IPS-20b (cell line): ENCODE measurements around the gene PPT1.

Experiments used
- H3K27ac ChIP-seq: one replicate; pipeline ENCODE4 v1.5.1; 2013; ENCODE audit warnings: low read length
- H3K27me3 ChIP-seq: 2 replicates; pipeline ENCODE4 v1.6.1; 2013; ENCODE audit warnings: mild to moderate bottlenecking, low read length, inconsistent platforms; ENCODE audit not compliant: insufficient read depth
- H3K36me3 ChIP-seq: 2 replicates; pipeline ENCODE4 v1.6.1; 2013; ENCODE audit warnings: low read depth, mild to moderate bottlenecking, inconsistent platforms, low read length, moderate library complexity; ENCODE audit not compliant: insufficient read depth
- H3K4me1 ChIP-seq: 2 replicates; pipeline ENCODE4 v1.6.1; 2013; ENCODE audit warnings: mild to moderate bottlenecking, control low read depth, inconsistent platforms, low read length, moderate library complexity; ENCODE audit not compliant: insufficient read depth
- H3K4me3 ChIP-seq: 2 replicates; pipeline ENCODE4 v1.5.1; 2013; ENCODE audit warnings: mild to moderate bottlenecking, low read length, inconsistent platforms
- H3K9ac ChIP-seq: 2 replicates; pipeline ENCODE4 v1.6.1; 2013; ENCODE audit warnings: low read depth, mild to moderate bottlenecking, inconsistent platforms, low read length, moderate library complexity
- H3K9me3 ChIP-seq: 2 replicates; pipeline ENCODE4 v1.6.1; 2013; ENCODE audit warnings: mild to moderate bottlenecking, low read depth, low read length, inconsistent platforms; ENCODE audit not compliant: insufficient read depth

PPT1 gene

DNA sequence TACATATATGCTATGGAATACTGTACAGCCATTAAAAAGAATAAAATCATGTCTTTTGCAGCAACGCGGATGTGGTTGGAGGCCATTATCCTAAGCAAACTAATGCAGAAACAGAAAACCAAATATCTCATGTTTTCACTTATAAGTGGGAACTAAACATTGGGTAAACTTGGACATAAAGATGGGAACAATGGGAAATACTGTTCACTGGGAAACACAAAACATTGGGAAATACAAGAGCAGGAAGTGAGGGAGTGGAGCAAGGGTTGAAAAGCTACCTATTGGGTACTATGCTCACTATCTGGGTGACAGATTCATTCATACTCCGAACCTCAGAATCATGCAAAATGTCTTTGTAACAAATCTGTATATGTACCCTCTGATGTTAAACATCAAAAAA is 17.3 kb upstream of the PPT1 start:
- H3K27ac ChIP-seq: no peak overlapping the region
- H3K4me1 ChIP-seq: no peaks in the 10 kb centered on the region
- H3K9ac ChIP-seq: no peak overlapping the region
- peaks cover 6% of the 10 kb centered on the region; the same call in 1 of the 2 replicates for H3K9me3 ChIP-seq
- no peaks in the 10 kb centered on the region for H3K36me3 ChIP-seq
- H3K4me3 ChIP-seq: no peak overlapping the region
- H3K27me3 ChIP-seq: peaks cover 4% of the 10 kb centered on the region; the same call in 1 of the 2 replicates

DNA sequence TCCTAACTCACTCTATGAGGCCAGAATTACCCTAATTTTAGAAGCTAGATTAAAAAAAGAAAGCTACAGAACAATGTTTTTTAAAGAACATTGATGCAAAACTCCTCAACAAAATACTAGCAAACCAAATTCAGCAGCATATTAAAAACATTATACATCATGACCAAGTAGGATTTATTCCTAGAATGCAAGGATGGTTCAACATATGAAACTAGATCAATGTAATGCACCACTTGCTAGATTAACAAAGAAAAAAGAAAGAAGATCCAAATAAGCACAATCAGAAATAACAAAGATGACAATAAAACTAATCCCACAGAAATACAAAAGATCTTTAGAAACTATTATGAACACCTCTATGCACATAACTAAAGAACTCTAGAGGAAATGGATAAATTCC is 13.3 kb upstream of the PPT1 start:
- Histone ChIP-seq H3K4me3 (no peak overlapping the region), H3K27ac (no peak overlapping the region), H3K36me3 (no peaks in the 10 kb centered on the region), H3K9me3 (peaks cover 6% of the 10 kb centered on the region; the same call in 1 of the 2 replicates), H3K9ac (no peak overlapping the region), H3K4me1 (peaks cover 2% of the 10 kb centered on the region; the same call in 1 of the 2 replicates), H3K27me3 (no peaks in the 10 kb centered on the region)

DNA sequence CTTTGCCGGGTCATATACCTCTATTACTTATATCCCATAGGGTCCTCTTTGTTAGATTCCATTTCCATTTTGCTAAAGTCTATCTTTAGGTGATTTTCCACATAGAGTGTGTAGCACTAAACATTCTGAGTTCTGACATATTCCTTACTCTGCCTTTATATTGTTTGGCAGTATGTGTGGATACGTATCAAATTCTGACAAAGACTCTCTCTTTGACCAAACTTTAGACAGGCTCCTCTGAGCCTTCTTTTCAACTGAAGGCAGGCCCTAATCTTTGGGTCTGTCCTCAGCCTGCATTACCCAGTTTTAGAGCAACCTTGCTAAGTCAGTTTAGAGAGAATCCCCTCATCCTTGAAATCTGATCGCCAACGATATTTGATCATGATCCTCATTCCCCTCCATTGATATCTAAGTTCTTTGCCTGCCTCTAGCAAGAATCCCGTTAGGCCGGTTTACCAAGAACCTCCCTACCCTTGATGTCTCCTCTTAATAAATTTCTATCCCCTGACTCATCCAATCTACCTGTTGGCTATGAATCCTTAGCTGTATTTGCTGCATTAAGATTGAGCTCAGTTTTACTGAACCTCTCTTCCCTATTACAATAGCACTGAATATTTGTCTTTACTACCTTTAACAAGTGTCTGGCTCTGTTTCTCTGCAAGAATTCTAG is 10.4 kb upstream of the PPT1 start:
- Histone ChIP-seq H3K27me3 (no peaks in the 10 kb centered on the region), H3K4me1 (peaks cover 2% of the 10 kb centered on the region; the same call in 1 of the 2 replicates), H3K9ac (no peak overlapping the region), H3K9me3 (peaks cover 6% of the 10 kb centered on the region; the same call in 1 of the 2 replicates), H3K27ac (no peak overlapping the region), H3K4me3 (no peak overlapping the region), H3K36me3 (no peaks in the 10 kb centered on the region)

DNA sequence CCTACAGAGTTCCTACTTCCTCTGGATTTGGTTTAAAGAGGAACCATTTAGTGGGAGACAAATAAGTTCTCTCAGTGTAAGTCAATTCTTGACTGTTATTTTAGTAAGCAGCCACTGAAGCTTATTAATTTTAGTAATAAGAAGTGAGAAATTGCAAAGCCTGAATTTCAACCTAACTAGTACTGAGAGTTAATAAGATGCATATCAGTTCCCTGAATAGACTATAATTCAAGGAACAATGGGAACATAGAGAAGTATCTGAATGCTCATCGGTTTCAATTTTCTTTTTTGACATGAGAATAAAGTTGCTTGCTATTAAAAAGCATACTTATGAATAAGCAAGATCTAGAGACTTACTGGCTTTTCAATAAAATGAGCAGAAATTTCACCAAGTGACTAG is 8.0 kb upstream of the PPT1 start:
- H3K9ac ChIP-seq: no peak overlapping the region
- H3K27me3 ChIP-seq: no peaks in the 10 kb centered on the region; the same call in 1 of the 2 replicates
- H3K27ac ChIP-seq: no peak overlapping the region
- H3K9me3 ChIP-seq: no peaks in the 10 kb centered on the region; the same call in 1 of the 2 replicates
- peaks cover 2% of the 10 kb centered on the region; the same call in 1 of the 2 replicates for H3K4me1 ChIP-seq
- H3K36me3 ChIP-seq: no peaks in the 10 kb centered on the region
- H3K4me3 ChIP-seq: no peak overlapping the region

DNA sequence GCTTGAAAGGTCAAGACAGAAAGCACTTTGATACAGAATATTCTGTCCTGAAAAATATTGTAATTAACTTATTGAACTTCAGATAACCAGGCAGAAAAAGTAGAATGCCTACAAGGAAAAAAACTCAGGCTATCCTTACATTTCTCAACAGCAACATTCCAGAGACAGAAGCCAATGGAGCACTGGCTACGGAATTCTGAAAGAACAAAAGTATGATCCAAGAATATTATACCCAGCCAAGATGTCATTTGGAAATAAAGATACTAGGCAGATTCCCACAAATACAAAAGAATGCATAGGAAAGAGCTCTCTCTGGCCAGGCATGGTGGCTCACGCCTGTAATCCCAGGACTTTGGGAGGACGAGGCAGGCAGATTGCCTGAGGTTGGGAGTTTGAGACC is 5.8 kb upstream of the PPT1 start:
- no peak overlapping the region for H3K4me3 ChIP-seq
- H3K27me3 ChIP-seq: no peaks in the 10 kb centered on the region; the same call in 1 of the 2 replicates
- no peak overlapping the region for H3K27ac ChIP-seq
- H3K36me3 ChIP-seq: no peaks in the 10 kb centered on the region
- H3K9ac ChIP-seq: no peak overlapping the region
- H3K9me3 ChIP-seq: no peaks in the 10 kb centered on the region
- peaks cover 2% of the 10 kb centered on the region; the same call in 1 of the 2 replicates for H3K4me1 ChIP-seq

DNA sequence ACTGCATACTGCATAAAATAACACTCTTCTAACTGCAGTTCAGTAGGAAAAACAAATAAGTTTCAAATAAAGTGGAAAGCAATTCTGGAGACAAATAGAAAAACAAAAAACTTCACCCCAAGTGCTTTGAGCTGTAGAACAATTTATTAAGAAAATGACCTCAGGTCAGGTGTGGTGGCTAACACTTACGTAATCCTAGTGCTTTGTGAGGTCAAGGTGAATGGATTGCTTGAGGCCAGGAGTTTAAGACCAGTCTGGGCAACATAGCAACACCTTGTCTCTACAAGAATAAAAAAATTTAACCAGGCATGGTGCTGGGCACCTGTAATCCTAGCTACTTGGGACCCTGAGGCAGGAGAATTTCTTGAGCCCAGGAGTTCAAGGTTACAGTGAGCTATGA is 5.0 kb upstream of the PPT1 start:
- Histone ChIP-seq H3K36me3 (no peaks in the 10 kb centered on the region), H3K9ac (no peak overlapping the region), H3K4me3 (no peak overlapping the region), H3K27me3 (no peaks in the 10 kb centered on the region; the same call in 1 of the 2 replicates), H3K9me3 (no peaks in the 10 kb centered on the region), H3K27ac (no peak overlapping the region), H3K4me1 (no peaks in the 10 kb centered on the region)

DNA sequence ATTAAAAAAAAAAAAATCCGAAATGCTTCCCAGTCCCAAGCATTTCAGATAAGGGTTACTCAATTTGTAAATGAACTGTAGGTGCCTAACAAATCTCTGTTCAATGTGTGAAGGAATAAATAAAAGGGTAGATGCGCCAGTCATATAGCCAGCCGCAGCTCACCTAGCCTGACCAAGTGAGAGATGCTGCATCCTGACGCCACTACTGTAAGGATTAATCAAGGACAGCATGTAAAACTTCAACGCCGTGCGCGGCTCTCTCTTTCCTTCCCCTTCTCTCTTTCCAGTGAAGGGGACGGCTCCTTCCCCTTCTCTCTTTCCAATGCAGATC is 441 bp downstream of the PPT1 start:
- no peaks in the 10 kb centered on the region; the same call in 1 of the 2 replicates for H3K27me3 ChIP-seq
- peaks cover 13% of the 10 kb centered on the region; the same call in 1 of the 2 replicates for H3K36me3 ChIP-seq
- H3K9ac ChIP-seq: peak overlapping the region; percentile 93
- H3K27ac ChIP-seq: no peak overlapping the region
- H3K9me3 ChIP-seq: no peaks in the 10 kb centered on the region
- H3K4me3 ChIP-seq: peak overlapping the region; percentile 95
- peaks cover 4% of the 10 kb centered on the region; the same call in 1 of the 2 replicates for H3K4me1 ChIP-seq

DNA sequence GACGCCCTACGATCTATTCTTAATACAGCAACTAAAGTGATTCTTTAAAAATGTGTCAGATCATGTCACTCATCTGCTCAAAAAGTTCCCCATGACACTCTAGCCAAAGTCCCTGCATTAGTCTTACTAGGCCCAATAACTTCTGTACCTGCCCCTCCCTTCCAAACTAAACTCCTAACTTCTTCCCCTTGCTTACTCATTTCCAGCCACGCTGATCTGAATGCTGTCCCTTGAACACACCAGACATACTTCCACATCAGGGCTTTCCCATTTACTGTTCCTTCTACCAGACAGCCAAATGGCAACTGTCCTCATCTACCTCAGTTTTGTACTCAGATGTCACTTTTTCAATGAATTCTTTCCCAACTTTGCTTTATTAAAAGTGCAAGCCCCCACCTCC is 1.2 kb downstream of the PPT1 start:
- no peak overlapping the region for H3K27ac ChIP-seq
- no peak overlapping the region; the same call in 1 of the 2 replicates for H3K9ac ChIP-seq
- peaks cover 4% of the 10 kb centered on the region; the same call in 1 of the 2 replicates for H3K4me1 ChIP-seq
- H3K9me3 ChIP-seq: no peaks in the 10 kb centered on the region
- H3K27me3 ChIP-seq: no peaks in the 10 kb centered on the region
- peak overlapping the region; percentile 95; the same call in 1 of the 2 replicates for H3K4me3 ChIP-seq
- peaks cover 21% of the 10 kb centered on the region for H3K36me3 ChIP-seq

DNA sequence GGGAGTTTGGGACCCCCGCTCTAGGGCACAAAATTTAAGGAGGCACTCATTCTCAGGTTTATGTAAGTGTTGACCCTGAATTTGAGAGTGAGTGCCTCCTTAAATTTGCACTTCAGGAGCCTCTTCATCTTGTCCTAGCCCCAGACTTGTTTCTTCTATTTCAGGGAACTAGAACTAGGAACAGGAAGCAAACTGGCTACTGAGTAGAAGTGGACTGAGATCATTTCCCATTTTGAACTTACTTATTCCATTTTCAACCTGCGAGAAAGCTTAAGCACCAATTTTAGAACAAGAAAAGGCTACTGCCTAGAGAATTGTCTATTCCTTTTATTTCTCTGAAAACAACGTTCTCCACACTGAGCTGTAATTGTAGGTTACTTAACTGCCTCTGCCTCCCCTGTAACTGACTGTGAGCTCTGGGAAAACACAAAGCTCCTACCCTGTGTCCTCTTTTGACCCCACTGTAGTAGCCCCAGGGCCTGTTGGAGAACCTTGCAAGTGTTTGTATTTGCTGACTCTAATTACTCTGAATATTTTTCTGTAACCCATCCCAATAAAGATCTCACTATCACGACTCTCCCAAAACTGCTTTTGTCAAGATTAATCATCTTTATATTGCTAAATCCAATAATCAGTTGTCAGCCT is 2.5 kb downstream of the PPT1 start:
- peaks cover 4% of the 10 kb centered on the region; the same call in 1 of the 2 replicates for H3K4me1 ChIP-seq
- H3K9ac ChIP-seq: no peak overlapping the region
- no peaks in the 10 kb centered on the region for H3K9me3 ChIP-seq
- no peaks in the 10 kb centered on the region for H3K27me3 ChIP-seq
- H3K4me3 ChIP-seq: no peak overlapping the region
- peaks cover 33% of the 10 kb centered on the region for H3K36me3 ChIP-seq
- no peak overlapping the region for H3K27ac ChIP-seq

DNA sequence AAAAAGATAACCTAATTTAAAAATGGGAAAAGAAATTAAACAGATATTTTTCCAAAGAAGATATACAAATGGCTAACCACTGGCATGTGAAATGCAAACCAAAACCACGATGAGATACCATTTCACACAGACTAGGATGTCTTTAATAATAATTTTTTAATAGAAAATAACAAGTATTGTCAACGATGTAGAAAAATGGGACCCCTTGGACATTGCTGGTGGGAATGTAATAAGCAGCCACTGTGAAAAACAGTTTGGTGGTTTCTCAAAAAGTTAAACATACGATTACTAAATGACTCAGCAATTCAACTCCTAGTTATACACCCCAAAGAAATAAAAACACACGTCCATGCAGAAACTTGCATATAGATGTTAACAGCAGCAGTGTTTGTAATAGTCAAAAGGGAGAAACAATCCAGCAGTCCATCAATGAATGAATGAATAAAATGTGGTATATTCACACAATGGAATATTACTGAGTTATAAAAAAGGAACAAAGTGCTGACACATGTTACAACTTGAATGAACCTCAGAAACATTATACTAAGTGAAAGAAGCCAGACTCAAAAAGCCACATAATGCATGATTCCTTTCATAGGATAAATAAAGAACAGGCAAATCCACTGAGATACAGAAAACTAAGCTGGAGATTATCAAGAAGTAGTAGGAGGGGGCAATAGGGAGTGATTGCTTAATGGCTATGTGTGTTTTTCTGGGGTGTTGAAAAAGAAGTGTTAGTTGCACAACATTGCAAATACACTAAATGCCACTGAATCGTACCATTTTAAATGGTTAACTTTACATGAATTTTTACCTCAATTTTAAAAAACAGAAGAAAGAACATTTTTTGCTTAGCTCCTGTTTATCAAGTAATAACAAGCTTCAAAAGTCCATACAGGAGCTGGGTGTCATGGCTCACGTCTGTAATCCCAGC is 4.1 kb downstream of the PPT1 start:
- peaks cover 4% of the 10 kb centered on the region; the same call in 1 of the 2 replicates for H3K4me1 ChIP-seq
- no peak overlapping the region for H3K4me3 ChIP-seq
- no peak overlapping the region for H3K27ac ChIP-seq
- no peaks in the 10 kb centered on the region for H3K9me3 ChIP-seq
- H3K9ac ChIP-seq: no peak overlapping the region
- H3K27me3 ChIP-seq: no peaks in the 10 kb centered on the region
- H3K36me3 ChIP-seq: peaks cover 50% of the 10 kb centered on the region

DNA sequence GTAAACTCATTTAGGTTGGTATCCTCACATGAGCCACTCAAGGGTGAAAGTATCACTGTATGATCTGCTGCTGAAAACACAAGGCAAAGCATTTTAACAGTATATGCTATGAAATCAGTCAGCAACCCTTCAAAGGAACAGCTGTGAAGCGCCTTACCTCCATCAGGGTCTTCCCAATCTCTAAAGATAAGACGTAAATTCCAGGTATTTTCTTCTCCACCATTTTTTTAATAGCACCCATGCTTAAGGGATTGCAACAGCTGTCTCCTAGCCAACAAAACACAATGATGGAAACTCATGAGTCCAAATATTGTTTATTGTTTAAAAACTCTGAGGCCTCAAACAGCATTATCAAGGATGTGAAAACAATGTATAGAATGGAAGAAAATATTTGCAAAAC is 4.8 kb downstream of the PPT1 start:
- H3K9ac ChIP-seq: no peak overlapping the region
- H3K36me3 ChIP-seq: peaks cover 57% of the 10 kb centered on the region
- no peak overlapping the region for H3K27ac ChIP-seq
- H3K4me1 ChIP-seq: peaks cover 4% of the 10 kb centered on the region; the same call in 1 of the 2 replicates
- H3K27me3 ChIP-seq: no peaks in the 10 kb centered on the region
- no peak overlapping the region for H3K4me3 ChIP-seq
- H3K9me3 ChIP-seq: no peaks in the 10 kb centered on the region
